Esophagus (tissue), 2 donors: Measurements from ENCODE around the gene SLC16A12. TPM values are rescaled to one million over a fixed set of nuclear protein-coding genes. Genes with fewer than 3 reads are reported as not detected.

Experiments
- H3K27ac ChIP-seq, 2 donors: one replicate each; pipeline ENCODE4 v1.5.1; 2013; ENCODE audit warnings: low read depth in 2 of 2, mild to moderate bottlenecking in 2 of 2, inconsistent platforms in 1 of 2, low read length in 1 of 2, moderate library complexity in 1 of 2
- H3K27me3 ChIP-seq, 2 donors: one replicate each; pipeline ENCODE4 v1.6.1; 2013; ENCODE audit warnings: low read length in 2 of 2, control low read depth in 1 of 2, mild to moderate bottlenecking in 1 of 2; ENCODE audit not compliant: insufficient read depth in 2 of 2, control insufficient read depth in 1 of 2
- H3K36me3 ChIP-seq, 2 donors: one replicate each; pipeline ENCODE4 v1.6.1; 2013; ENCODE audit warnings: low read length in 1 of 2; ENCODE audit not compliant: control insufficient read depth in 2 of 2, insufficient read depth in 2 of 2
- H3K4me1 ChIP-seq, 2 donors: one replicate each; pipeline ENCODE4 v1.6.1; 2013; ENCODE audit warnings: low read length in 1 of 2; ENCODE audit not compliant: control insufficient read depth in 2 of 2, insufficient read depth in 2 of 2
- H3K4me3 ChIP-seq, 2 donors: one replicate each; pipeline ENCODE4 v1.5.1; 2013; ENCODE audit warnings: low read length in 2 of 2, mild to moderate bottlenecking in 2 of 2, low read depth in 1 of 2, moderate library complexity in 1 of 2
- H3K9me3 ChIP-seq, 2 donors: one replicate each; pipeline ENCODE4 v1.6.1; 2013; ENCODE audit warnings: mild to moderate bottlenecking in 2 of 2, low read depth in 1 of 2, low read length in 1 of 2, moderate library complexity in 1 of 2; ENCODE audit not compliant: control insufficient read depth in 2 of 2, insufficient read depth in 1 of 2
- WGBS, 2 donors: extraction: QIAGEN DNeasy Blood & Tissue Kit; methylation state at CpG; one replicate each; pipeline ENCODE4 v1.1.7; 2013; 5-methylcytosine and 5-hydroxymethylcytosine counted together
- polyA plus RNA-seq, 2 donors: library from polyadenylated mRNA; stranded (reverse); fragments of 200-250 nt; gene quantifications; one replicate each; pipeline ENCODE4 v1.2.3, GENCODE V29; 2013
- donor health status: healthy with polysubstance abuse.
- donor health status: Bipolar disorder and iron deficiency.

SLC16A12 gene
- polyA plus RNA-seq, 2 donors: 0.02 to 0.05 TPM

GRCh38 chr10:89468191-89468965 lies 67.0 kb downstream of the SLC16A12 start:
- Histone ChIP-seq H3K4me1 (no peaks in the 10 kb centered on the region), H3K27ac (no peak overlapping the region), H3K9me3 (no peaks in the 10 kb centered on the region), H3K36me3 (no peaks in the 10 kb centered on the region), H3K4me3 (no peak overlapping the region), H3K27me3 (no peaks in the 10 kb centered on the region)
- 76 to 90% methylated on average over 9 of the region's 9 CpGs for WGBS, 2 donors

GRCh38 chr10:89466599-89467035 lies 68.8 kb downstream of the SLC16A12 start:
- H3K27ac ChIP-seq: no peak overlapping the region
- 31 to 36% methylated on average over 3 of the region's 3 CpGs for WGBS, 2 donors

GRCh38 chr10:89465196-89465595 lies 70.2 kb downstream of the SLC16A12 start:
- WGBS, 2 donors: 60 to 68% methylated on average over 2 of the region's 2 CpGs
- H3K4me1 ChIP-seq: no peaks in the 10 kb centered on the region
- no peak overlapping the region for H3K27ac ChIP-seq

More at GRCh38 chr10:89466599-89467035, 68.8 kb downstream of the SLC16A12 start:
- Histone ChIP-seq H3K27me3 (no peaks in the 10 kb centered on the region), H3K4me1 (no peaks in the 10 kb centered on the region), H3K36me3 (no peaks in the 10 kb centered on the region), H3K9me3 (no peaks in the 10 kb centered on the region), H3K4me3 (no peak overlapping the region)

GRCh38 chr10:89463846-89464537 lies 71.4 kb downstream of the SLC16A12 start:
- Histone ChIP-seq H3K4me3 (no peak overlapping the region), H3K36me3 (no peaks in the 10 kb centered on the region), H3K27me3 (no peaks in the 10 kb centered on the region), H3K27ac (no peak overlapping the region), H3K9me3 (no peaks in the 10 kb centered on the region), H3K4me1 (no peaks in the 10 kb centered on the region)
- 82 to 88% methylated on average over 6 of the region's 6 CpGs for WGBS, 2 donors

More at GRCh38 chr10:89465196-89465595, 70.2 kb downstream of the SLC16A12 start:
- Histone ChIP-seq H3K9me3 (no peaks in the 10 kb centered on the region), H3K4me3 (no peak overlapping the region), H3K27me3 (no peaks in the 10 kb centered on the region), H3K36me3 (no peaks in the 10 kb centered on the region)

- Histone ChIP-seq H3K27ac (no peak overlapping the region), H3K4me3 (no peak overlapping the region), H3K4me1 (no peaks in the 10 kb centered on the region), H3K36me3 (no peaks in the 10 kb centered on the region), H3K9me3 (no peaks in the 10 kb centered on the region), H3K27me3 (no peaks in the 10 kb centered on the region)
- WGBS, 2 donors: 80 to 83% methylated on average over 1 of the region's 1 CpG
These were observed 76.6 kb downstream of the SLC16A12 start for GRCh38 chr10:89458784-89459183.

- Histone ChIP-seq H3K36me3 (no peaks in the 10 kb centered on the region), H3K4me3 (no peak overlapping the region), H3K4me1 (no peaks in the 10 kb centered on the region), H3K27me3 (no peaks in the 10 kb centered on the region), H3K27ac (no peak overlapping the region), H3K9me3 (no peaks in the 10 kb centered on the region)
- WGBS, 2 donors: 31 to 50% methylated on average over 3 of the region's 3 CpGs
These were observed 77.1 kb downstream of the SLC16A12 start for GRCh38 chr10:89458291-89458690.

GRCh38 chr10:89454561-89455347 lies 80.6 kb downstream of the SLC16A12 start:
- Histone ChIP-seq H3K4me3 (no peak overlapping the region), H3K4me1 (no peaks in the 10 kb centered on the region)

GRCh38 chr10:89452193-89452592 lies 83.2 kb downstream of the SLC16A12 start:
- WGBS, 2 donors: 54 to 59% methylated on average over 1 of the region's 1 CpG
- Histone ChIP-seq H3K4me3 (no peak overlapping the region), H3K9me3 (no peaks in the 10 kb centered on the region), H3K27ac (no peak overlapping the region), H3K36me3 (no peaks in the 10 kb centered on the region), H3K4me1 (no peaks in the 10 kb centered on the region), H3K27me3 (no peaks in the 10 kb centered on the region)

More at GRCh38 chr10:89454561-89455347, 80.6 kb downstream of the SLC16A12 start:
- no peaks in the 10 kb centered on the region for H3K36me3 ChIP-seq
- H3K27me3 ChIP-seq: no peaks in the 10 kb centered on the region
- WGBS, 2 donors: 76 to 80% methylated on average over 1 of the region's 1 CpG
- H3K27ac ChIP-seq: no peak overlapping the region
- no peaks in the 10 kb centered on the region for H3K9me3 ChIP-seq

GRCh38 chr10:89450901-89451300 lies 84.5 kb downstream of the SLC16A12 start:
- Histone ChIP-seq H3K9me3 (no peaks in the 10 kb centered on the region), H3K4me1 (no peaks in the 10 kb centered on the region), H3K36me3 (no peaks in the 10 kb centered on the region), H3K27me3 (no peaks in the 10 kb centered on the region), H3K4me3 (no peak overlapping the region), H3K27ac (no peak overlapping the region)
- 68 to 90% methylated on average over 2 of the region's 2 CpGs for WGBS, 2 donors
